GM23338 (cell line): Measurements from ENCODE around the gene ALOX15.
"Not testable (repeated sequence)": the region's sequence is repeated elsewhere in the genome, so short reads cannot be mapped to it uniquely, and the experiment has no call there.

Experiments used
- CREB1 ChIP-seq: fragments of 250-450 bp; sonication (Bioruptor Pico); IDR thresholded peaks from 2 replicates; pipeline ENCODE4 v1.5.0; 2020; ENCODE audit warnings: low read depth, mild to moderate bottlenecking, moderate library complexity
- EZH2 ChIP-seq: fragments of 200-600 bp; sonication (generic); IDR thresholded peaks from one replicate; pipeline ENCODE4 v1.8.0; 2017; ENCODE audit warnings: antibody characterized with exemption, mild to moderate bottlenecking, low read depth; ENCODE audit not compliant: unreplicated experiment
- EZH2phosphoT487 ChIP-seq: fragments of 200-600 bp; sonication (generic); IDR thresholded peaks from one replicate; pipeline ENCODE4 v1.8.1; 2018; ENCODE audit warnings: antibody characterized with exemption; ENCODE audit not compliant: unreplicated experiment
- JUNB ChIP-seq: IDR thresholded peaks from one replicate; pipeline ENCODE4 v1.6.1; 2016; ENCODE audit warnings: antibody characterized with exemption; ENCODE audit not compliant: unreplicated experiment
- POLR2AphosphoS5 ChIP-seq: IDR thresholded peaks from 2 replicates; pipeline ENCODE4 v1.6.1; 2016; ENCODE audit warnings: antibody characterized with exemption, low read depth
- ZNF114 ChIP-seq: fragments of 250-450 bp; sonication (Bioruptor Pico); IDR thresholded peaks from 2 replicates; pipeline ENCODE4 v1.5.0; 2020; ENCODE audit warnings: mild to moderate bottlenecking, moderate library complexity
- TF ChIP-seq, protein P1 (sequence below), 2 experiments: fragments of 200-600 bp in 1 of 2; sonication (generic) in 1 of 2; conservative IDR thresholded peaks; 2 replicates each; pipeline versions ENCODE4 v1.5.1 to v1.6.1; 2016 to 2017; ENCODE audit warnings: antibody characterized with exemption in 2 of 2, low read depth in 2 of 2, mild to moderate bottlenecking in 2 of 2, moderate library complexity in 1 of 2
- TF ChIP-seq, protein P2 (sequence below): fragments of 250-450 bp; sonication (Bioruptor Pico); IDR thresholded peaks from 2 replicates; pipeline ENCODE4 v1.5.0; 2020; ENCODE audit warnings: mild to moderate bottlenecking, moderate library complexity
- TF ChIP-seq, protein P3 (sequence below): IDR thresholded peaks from one replicate; pipeline ENCODE4 v1.6.1; 2018; ENCODE audit warnings: antibody characterized with exemption; ENCODE audit not compliant: unreplicated experiment

GRCh38 chr17:4639301-4640059 lies 2.0 kb downstream of the ALOX15 start:
- peak; percentile 73 for TF ChIP-seq EZH2
- not testable (repeated sequence) for TF ChIP-seq POLR2AphosphoS5; CREB1 (CRISPR knock-in tag); EZH2phosphoT487; JUNB; ZNF114
- TF ChIP-seq, protein P1, sequence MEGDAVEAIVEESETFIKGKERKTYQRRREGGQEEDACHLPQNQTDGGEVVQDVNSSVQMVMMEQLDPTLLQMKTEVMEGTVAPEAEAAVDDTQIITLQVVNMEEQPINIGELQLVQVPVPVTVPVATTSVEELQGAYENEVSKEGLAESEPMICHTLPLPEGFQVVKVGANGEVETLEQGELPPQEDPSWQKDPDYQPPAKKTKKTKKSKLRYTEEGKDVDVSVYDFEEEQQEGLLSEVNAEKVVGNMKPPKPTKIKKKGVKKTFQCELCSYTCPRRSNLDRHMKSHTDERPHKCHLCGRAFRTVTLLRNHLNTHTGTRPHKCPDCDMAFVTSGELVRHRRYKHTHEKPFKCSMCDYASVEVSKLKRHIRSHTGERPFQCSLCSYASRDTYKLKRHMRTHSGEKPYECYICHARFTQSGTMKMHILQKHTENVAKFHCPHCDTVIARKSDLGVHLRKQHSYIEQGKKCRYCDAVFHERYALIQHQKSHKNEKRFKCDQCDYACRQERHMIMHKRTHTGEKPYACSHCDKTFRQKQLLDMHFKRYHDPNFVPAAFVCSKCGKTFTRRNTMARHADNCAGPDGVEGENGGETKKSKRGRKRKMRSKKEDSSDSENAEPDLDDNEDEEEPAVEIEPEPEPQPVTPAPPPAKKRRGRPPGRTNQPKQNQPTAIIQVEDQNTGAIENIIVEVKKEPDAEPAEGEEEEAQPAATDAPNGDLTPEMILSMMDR (conservative IDR thresholded peaks at IDR 0.05; ENCODE audit: low read depth in 2 of 2): peak; percentile 34 to 57
- TF ChIP-seq, protein P2, sequence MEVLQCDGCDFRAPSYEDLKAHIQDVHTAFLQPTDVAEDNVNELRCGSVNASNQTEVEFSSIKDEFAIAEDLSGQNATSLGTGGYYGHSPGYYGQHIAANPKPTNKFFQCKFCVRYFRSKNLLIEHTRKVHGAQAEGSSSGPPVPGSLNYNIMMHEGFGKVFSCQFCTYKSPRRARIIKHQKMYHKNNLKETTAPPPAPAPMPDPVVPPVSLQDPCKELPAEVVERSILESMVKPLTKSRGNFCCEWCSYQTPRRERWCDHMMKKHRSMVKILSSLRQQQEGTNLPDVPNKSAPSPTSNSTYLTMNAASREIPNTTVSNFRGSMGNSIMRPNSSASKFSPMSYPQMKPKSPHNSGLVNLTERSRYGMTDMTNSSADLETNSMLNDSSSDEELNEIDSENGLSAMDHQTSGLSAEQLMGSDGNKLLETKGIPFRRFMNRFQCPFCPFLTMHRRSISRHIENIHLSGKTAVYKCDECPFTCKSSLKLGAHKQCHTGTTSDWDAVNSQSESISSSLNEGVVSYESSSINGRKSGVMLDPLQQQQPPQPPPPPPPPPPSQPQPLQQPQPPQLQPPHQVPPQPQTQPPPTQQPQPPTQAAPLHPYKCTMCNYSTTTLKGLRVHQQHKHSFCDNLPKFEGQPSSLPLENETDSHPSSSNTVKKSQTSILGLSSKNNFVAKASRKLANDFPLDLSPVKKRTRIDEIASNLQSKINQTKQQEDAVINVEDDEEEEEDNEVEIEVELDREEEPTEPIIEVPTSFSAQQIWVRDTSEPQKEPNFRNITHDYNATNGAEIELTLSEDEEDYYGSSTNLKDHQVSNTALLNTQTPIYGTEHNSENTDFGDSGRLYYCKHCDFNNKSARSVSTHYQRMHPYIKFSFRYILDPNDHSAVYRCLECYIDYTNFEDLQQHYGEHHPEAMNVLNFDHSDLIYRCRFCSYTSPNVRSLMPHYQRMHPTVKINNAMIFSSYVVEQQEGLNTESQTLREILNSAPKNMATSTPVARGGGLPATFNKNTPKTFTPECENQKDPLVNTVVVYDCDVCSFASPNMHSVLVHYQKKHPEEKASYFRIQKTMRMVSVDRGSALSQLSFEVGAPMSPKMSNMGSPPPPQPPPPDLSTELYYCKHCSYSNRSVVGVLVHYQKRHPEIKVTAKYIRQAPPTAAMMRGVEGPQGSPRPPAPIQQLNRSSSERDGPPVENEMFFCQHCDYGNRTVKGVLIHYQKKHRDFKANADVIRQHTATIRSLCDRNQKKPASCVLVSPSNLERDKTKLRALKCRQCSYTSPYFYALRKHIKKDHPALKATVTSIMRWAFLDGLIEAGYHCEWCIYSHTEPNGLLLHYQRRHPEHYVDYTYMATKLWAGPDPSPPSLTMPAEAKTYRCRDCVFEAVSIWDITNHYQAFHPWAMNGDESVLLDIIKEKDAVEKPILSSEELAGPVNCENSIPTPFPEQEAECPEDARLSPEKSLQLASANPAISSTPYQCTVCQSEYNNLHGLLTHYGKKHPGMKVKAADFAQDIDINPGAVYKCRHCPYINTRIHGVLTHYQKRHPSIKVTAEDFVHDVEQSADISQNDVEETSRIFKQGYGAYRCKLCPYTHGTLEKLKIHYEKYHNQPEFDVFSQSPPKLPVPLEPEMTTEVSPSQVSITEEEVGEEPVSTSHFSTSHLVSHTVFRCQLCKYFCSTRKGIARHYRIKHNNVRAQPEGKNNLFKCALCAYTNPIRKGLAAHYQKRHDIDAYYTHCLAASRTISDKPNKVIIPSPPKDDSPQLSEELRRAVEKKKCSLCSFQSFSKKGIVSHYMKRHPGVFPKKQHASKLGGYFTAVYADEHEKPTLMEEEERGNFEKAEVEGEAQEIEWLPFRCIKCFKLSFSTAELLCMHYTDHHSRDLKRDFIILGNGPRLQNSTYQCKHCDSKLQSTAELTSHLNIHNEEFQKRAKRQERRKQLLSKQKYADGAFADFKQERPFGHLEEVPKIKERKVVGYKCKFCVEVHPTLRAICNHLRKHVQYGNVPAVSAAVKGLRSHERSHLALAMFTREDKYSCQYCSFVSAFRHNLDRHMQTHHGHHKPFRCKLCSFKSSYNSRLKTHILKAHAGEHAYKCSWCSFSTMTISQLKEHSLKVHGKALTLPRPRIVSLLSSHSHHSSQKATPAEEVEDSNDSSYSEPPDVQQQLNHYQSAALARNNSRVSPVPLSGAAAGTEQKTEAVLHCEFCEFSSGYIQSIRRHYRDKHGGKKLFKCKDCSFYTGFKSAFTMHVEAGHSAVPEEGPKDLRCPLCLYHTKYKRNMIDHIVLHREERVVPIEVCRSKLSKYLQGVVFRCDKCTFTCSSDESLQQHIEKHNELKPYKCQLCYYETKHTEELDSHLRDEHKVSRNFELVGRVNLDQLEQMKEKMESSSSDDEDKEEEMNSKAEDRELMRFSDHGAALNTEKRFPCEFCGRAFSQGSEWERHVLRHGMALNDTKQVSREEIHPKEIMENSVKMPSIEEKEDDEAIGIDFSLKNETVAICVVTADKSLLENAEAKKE (CRISPR knock-in tag): not testable (repeated sequence)
- TF ChIP-seq, protein P3, sequence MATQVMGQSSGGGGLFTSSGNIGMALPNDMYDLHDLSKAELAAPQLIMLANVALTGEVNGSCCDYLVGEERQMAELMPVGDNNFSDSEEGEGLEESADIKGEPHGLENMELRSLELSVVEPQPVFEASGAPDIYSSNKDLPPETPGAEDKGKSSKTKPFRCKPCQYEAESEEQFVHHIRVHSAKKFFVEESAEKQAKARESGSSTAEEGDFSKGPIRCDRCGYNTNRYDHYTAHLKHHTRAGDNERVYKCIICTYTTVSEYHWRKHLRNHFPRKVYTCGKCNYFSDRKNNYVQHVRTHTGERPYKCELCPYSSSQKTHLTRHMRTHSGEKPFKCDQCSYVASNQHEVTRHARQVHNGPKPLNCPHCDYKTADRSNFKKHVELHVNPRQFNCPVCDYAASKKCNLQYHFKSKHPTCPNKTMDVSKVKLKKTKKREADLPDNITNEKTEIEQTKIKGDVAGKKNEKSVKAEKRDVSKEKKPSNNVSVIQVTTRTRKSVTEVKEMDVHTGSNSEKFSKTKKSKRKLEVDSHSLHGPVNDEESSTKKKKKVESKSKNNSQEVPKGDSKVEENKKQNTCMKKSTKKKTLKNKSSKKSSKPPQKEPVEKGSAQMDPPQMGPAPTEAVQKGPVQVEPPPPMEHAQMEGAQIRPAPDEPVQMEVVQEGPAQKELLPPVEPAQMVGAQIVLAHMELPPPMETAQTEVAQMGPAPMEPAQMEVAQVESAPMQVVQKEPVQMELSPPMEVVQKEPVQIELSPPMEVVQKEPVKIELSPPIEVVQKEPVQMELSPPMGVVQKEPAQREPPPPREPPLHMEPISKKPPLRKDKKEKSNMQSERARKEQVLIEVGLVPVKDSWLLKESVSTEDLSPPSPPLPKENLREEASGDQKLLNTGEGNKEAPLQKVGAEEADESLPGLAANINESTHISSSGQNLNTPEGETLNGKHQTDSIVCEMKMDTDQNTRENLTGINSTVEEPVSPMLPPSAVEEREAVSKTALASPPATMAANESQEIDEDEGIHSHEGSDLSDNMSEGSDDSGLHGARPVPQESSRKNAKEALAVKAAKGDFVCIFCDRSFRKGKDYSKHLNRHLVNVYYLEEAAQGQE: not testable (repeated sequence)
